Astrocyte (in vitro differentiated cells and primary cell): ENCODE measurements around the gene TCN1. TPM values are rescaled to one million over a fixed set of nuclear protein-coding genes. Genes with fewer than 3 reads are reported as not detected.
"Not testable (repeated sequence)": the region's sequence is repeated elsewhere in the genome, so short reads cannot be mapped to it uniquely, and the experiment has no call there.

Source experiments
- DNase-seq: peaks from one replicate; pipeline ENCODE4 v3.0.0-alpha.2; 2010; ENCODE audit warnings: low read depth
- FAIRE-seq: peaks from 2 replicates; lab custom pipeline; 2011; peaks lifted over from hg19 to GRCh38; lab: Jason Lieb, UNC
- H2AFZ ChIP-seq: 2 replicates; pipeline ENCODE4 v1.6.0; 2012; ENCODE audit warnings: low read depth, low read length, inconsistent platforms
- H3K27ac ChIP-seq: 2 replicates; pipeline ENCODE4 v1.5.1; 2011; ENCODE audit warnings: low read depth, low read length, inconsistent platforms
- H3K27me3 ChIP-seq: 2 replicates; pipeline ENCODE4 v1.6.0; 2011; ENCODE audit warnings: low read length, inconsistent platforms; ENCODE audit not compliant: insufficient read depth
- H3K36me3 ChIP-seq: 2 replicates; pipeline ENCODE4 v1.5.1; 2011; ENCODE audit warnings: low read length, inconsistent platforms; ENCODE audit not compliant: insufficient read depth
- H3K4me1 ChIP-seq: 2 replicates; pipeline ENCODE4 v1.5.1; 2011; ENCODE audit warnings: low read length, inconsistent platforms; ENCODE audit not compliant: insufficient read depth
- H3K4me2 ChIP-seq: 2 replicates; pipeline ENCODE4 v1.6.0; 2012; ENCODE audit warnings: low read length, inconsistent platforms
- H3K4me3 ChIP-seq: 2 replicates; pipeline ENCODE4 v1.5.1; 2011; ENCODE audit warnings: low read depth, mild to moderate bottlenecking, low read length, inconsistent platforms; ENCODE audit not compliant: insufficient read depth
- H3K79me2 ChIP-seq: 2 replicates; pipeline ENCODE4 v1.6.0; 2012; ENCODE audit warnings: mild to moderate bottlenecking, low read length, inconsistent platforms; ENCODE audit not compliant: insufficient read depth
- H3K9ac ChIP-seq: 2 replicates; pipeline ENCODE4 v1.6.0; 2012; ENCODE audit warnings: mild to moderate bottlenecking, low read length, inconsistent platforms
- H3K9me3 ChIP-seq: 2 replicates; pipeline ENCODE4 v1.5.1; 2012; ENCODE audit warnings: low read depth, mild to moderate bottlenecking, low read length, inconsistent platforms; ENCODE audit not compliant: insufficient read depth
- H4K20me1 ChIP-seq: 2 replicates; pipeline ENCODE4 v1.6.0; 2012; ENCODE audit warnings: low read length, inconsistent platforms; ENCODE audit not compliant: insufficient read depth
- H3K27ac Mint-ChIP-seq: one replicate; pipeline ENCODE4 v1.8.0; 2021; ENCODE audit warnings: mild to moderate bottlenecking, mixed read lengths; ENCODE audit not compliant: unreplicated experiment
- H3K27me3 Mint-ChIP-seq: one replicate; pipeline ENCODE4 v1.8.0; 2021; ENCODE audit warnings: low read depth, mixed read lengths; ENCODE audit not compliant: unreplicated experiment
- H3K36me3 Mint-ChIP-seq: one replicate; pipeline ENCODE4 v1.8.0; 2021; ENCODE audit warnings: low read depth, mixed read lengths; ENCODE audit not compliant: unreplicated experiment
- H3K4me1 Mint-ChIP-seq: one replicate; pipeline ENCODE4 v1.8.0; 2021; ENCODE audit warnings: low read depth, mixed read lengths; ENCODE audit not compliant: unreplicated experiment
- H3K4me3 Mint-ChIP-seq: one replicate; pipeline ENCODE4 v1.8.0; 2021; ENCODE audit warnings: mild to moderate bottlenecking, moderate library complexity, mixed read lengths; ENCODE audit not compliant: unreplicated experiment
- H3K9me3 Mint-ChIP-seq: one replicate; pipeline ENCODE4 v1.8.0; 2021; ENCODE audit warnings: mild to moderate bottlenecking, mixed read lengths; ENCODE audit not compliant: unreplicated experiment
- CTCF ChIP-seq: IDR thresholded peaks from 2 replicates; pipeline ENCODE4 v1.5.1; 2011; ENCODE audit warnings: low read depth, mild to moderate bottlenecking, inconsistent platforms, low read length, moderate library complexity; ENCODE audit not compliant: insufficient read depth
- EZH2 ChIP-seq: IDR thresholded peaks from 2 replicates; pipeline ENCODE4 v1.6.1; 2012; ENCODE audit warnings: mild to moderate bottlenecking, low read length, inconsistent platforms; ENCODE audit not compliant: insufficient read depth
- total RNA-seq: library from RNA; stranded (reverse); gene quantifications from 2 replicates; pipeline ENCODE4 v1.2.1, GENCODE V29; 2021

TCN1 gene
- total RNA-seq, 1 donor from 2014 or later = 0.45 TPM

- Histone ChIP-seq H3K27ac (no peak overlapping the region), H4K20me1 (no peaks in the 10 kb centered on the region), H3K4me1 (no peaks in the 10 kb centered on the region), H3K27me3 (no peaks in the 10 kb centered on the region), H3K9ac (no peak overlapping the region), H3K4me3 (no peak overlapping the region), H3K79me2 (no peaks in the 10 kb centered on the region), H3K36me3 (no peaks in the 10 kb centered on the region), H2AFZ (no peak overlapping the region), H3K4me2 (no peak overlapping the region), H3K9me3 (no peaks in the 10 kb centered on the region)
- Mint-ChIP-seq H3K27ac (peak overlapping the region; percentile 75), H3K4me1 (peaks cover 6% of the 10 kb centered on the region), H3K9me3 (peaks cover 20% of the 10 kb centered on the region), H3K36me3 (no peaks in the 10 kb centered on the region), H3K27me3 (no peaks in the 10 kb centered on the region), H3K4me3 (no peak overlapping the region)
- FAIRE-seq (no peak), DNase-seq (peak; percentile 10)
- TF ChIP-seq EZH2 (no peak), CTCF (no peak)
Observed at GRCh38 chr11:59891781-59892181, 25.5 kb upstream of the TCN1 start.

- not testable (repeated sequence) for DNase-seq, H3K9ac ChIP-seq, H3K27ac Mint-ChIP-seq, H3K4me3 ChIP-seq, H3K4me1 Mint-ChIP-seq, H3K36me3 ChIP-seq, H4K20me1 ChIP-seq, H3K27me3 ChIP-seq, H3K36me3 Mint-ChIP-seq, H3K4me3 Mint-ChIP-seq, H3K9me3 ChIP-seq, H3K4me2 ChIP-seq, FAIRE-seq, H3K4me1 ChIP-seq, H3K27ac ChIP-seq, H3K27me3 Mint-ChIP-seq, H3K79me2 ChIP-seq, H2AFZ ChIP-seq
- peaks cover 22% of the 10 kb centered on the region for H3K9me3 Mint-ChIP-seq
Observed at GRCh38 chr11:59887156-59887555, 20.9 kb upstream of the TCN1 start.

GRCh38 chr11:59883597-59883996, 17.3 kb upstream of the TCN1 start:
- Histone ChIP-seq H3K9ac (no peak overlapping the region), H3K4me2 (no peak overlapping the region), H3K79me2 (no peaks in the 10 kb centered on the region), H3K27ac (no peak overlapping the region), H3K36me3 (no peaks in the 10 kb centered on the region), H3K9me3 (no peaks in the 10 kb centered on the region), H3K4me1 (no peaks in the 10 kb centered on the region), H4K20me1 (no peaks in the 10 kb centered on the region), H2AFZ (no peak overlapping the region), H3K27me3 (no peaks in the 10 kb centered on the region), H3K4me3 (no peak overlapping the region)
- DNase-seq (no peak), FAIRE-seq (no peak)
- Mint-ChIP-seq H3K27me3 (no peaks in the 10 kb centered on the region), H3K9me3 (peaks cover 8% of the 10 kb centered on the region), H3K4me1 (no peaks in the 10 kb centered on the region), H3K27ac (no peak overlapping the region), H3K36me3 (no peaks in the 10 kb centered on the region), H3K4me3 (no peak overlapping the region)
- TF ChIP-seq CTCF (no peak), EZH2 (no peak)
